Stomach (tissue), 9 donors: Measurements from ENCODE around the gene WDR27. TPM values are rescaled to one million over a fixed set of nuclear protein-coding genes. Genes with fewer than 3 reads are reported as not detected.

Source experiments
- DNase-seq, 2 donors: peaks; one replicate each; pipeline versions ENCODE4 v3.0.0 to v3.0.0-alpha.2; 2013 to 2019
- H3K27ac ChIP-seq, 5 donors: fragments of 200-600 bp in 4 of 5; sonication (generic) in 4 of 5; one replicate each; pipeline ENCODE4 v1.5.1; 2013 to 2019; ENCODE audit warnings: mild to moderate bottlenecking in 1 of 5, moderate library complexity in 1 of 5
- H3K27me3 ChIP-seq, 3 donors: fragments of 200-600 bp; sonication (generic); one replicate each; pipeline ENCODE4 v1.5.1; 2017 to 2019; ENCODE audit warnings: mixed run types in 1 of 3
- H3K36me3 ChIP-seq, 4 donors: fragments of 200-600 bp; sonication (generic); 1 replicate in 3 of 4; 2 replicates in 1 of 4; pipeline ENCODE4 v1.5.1; 2016 to 2019
- H3K4me1 ChIP-seq, 4 donors: fragments of 200-600 bp; sonication (generic); one replicate each; pipeline ENCODE4 v1.5.1; 2016 to 2019
- H3K4me3 ChIP-seq, 4 donors: fragments of 200-600 bp; sonication (generic) in 3 of 4; one replicate each; pipeline ENCODE4 v1.5.1; 2016 to 2019; ENCODE audit warnings: mild to moderate bottlenecking in 1 of 4
- H3K9me3 ChIP-seq, 4 donors: fragments of 200-600 bp; sonication (generic); one replicate each; pipeline ENCODE4 v1.5.1; 2016 to 2019
- CTCF ChIP-seq, 7 experiments: fragments of 450-650 bp in 4 of 7; fragments of 200-600 bp in 3 of 7; sonication (generic) in 3 of 7; IDR thresholded peaks; one replicate each; pipeline ENCODE4 v1.5.1; 2016 to 2019; ENCODE audit warnings: antibody characterized with exemption in 7 of 7, control low read depth in 2 of 7, mild to moderate bottlenecking in 1 of 7
- EP300 ChIP-seq: sonication (generic); formaldehyde crosslinking; IDR thresholded peaks from one replicate; pipeline ENCODE4 v1.6.1; 2017; ENCODE audit warnings: antibody characterized with exemption
- POLR2A ChIP-seq, 4 donors: fragments of 450-650 bp; IDR thresholded peaks; one replicate each; pipeline ENCODE4 v1.6.1; 2016; ENCODE audit warnings: antibody characterized with exemption in 4 of 4, control low read depth in 2 of 4, mild to moderate bottlenecking in 1 of 4, moderate library complexity in 1 of 4
- POLR2AphosphoS5 ChIP-seq, 3 donors: sonication (generic); formaldehyde crosslinking; IDR thresholded peaks; one replicate each; pipeline ENCODE4 v1.6.1; 2016; ENCODE audit warnings: antibody characterized with exemption in 3 of 3
- WGBS, 5 donors: extraction: QIAGEN DNeasy Blood & Tissue Kit in 3 of 5; methylation state at CpG; one replicate each; pipeline versions ENCODE4 v1.1.5 to v1.1.7; 2013 to 2018; 5-methylcytosine and 5-hydroxymethylcytosine counted together
- intact Hi-C: fragments of 100-400 bp; cut with DNase I; formaldehyde crosslinking; loops from one replicate; pipeline ENCODE4 v1.15.1; 2023; ENCODE audit warnings: low total_unique reads
- polyA plus RNA-seq, 3 donors: library from polyadenylated mRNA; stranded (reverse); fragments of 200-250 nt; gene quantifications; one replicate each; pipeline ENCODE4 v1.2.3, GENCODE V29; 2013
- total RNA-seq, 5 donors: library from RNA; depleted of rRNA; stranded (reverse); fragments of >200 nt; gene quantifications; one replicate each; pipeline versions ENCODE4 v1.1.0 to v1.2.3, GENCODE V29; 2014 to 2016
- donor health status: healthy with polysubstance abuse.
- donor health status: Bipolar disorder and iron deficiency.
- donor health status: healthy.

Gene WDR27
- total and polyA plus RNA-seq, 8 donors = 4.9 to 271 (median 39.9) TPM

- TF ChIP-seq EP300 (no peak), CTCF (IDR thresholded peaks at IDR 0.05) (no peak), POLR2A (IDR thresholded peaks at IDR 0.05) (no peak), POLR2AphosphoS5 (IDR thresholded peaks at IDR 0.05) (no peak)
- DNase-seq = no peak
- WGBS, 5 donors = 40 to 71% (median 55%) methylated on average over 10 to 12 of the region's 12 CpGs
- intact Hi-C loops = no loop called here
- peak overlapping the region; percentile 1 to 88 (median 86) for H3K27ac ChIP-seq
- H3K4me1 ChIP-seq = peaks cover 7 to 54% (median 24%) of the 10 kb centered on the region in 4 donors
- no peak overlapping the region for H3K4me3 ChIP-seq
- no peaks in the 10 kb centered on the region for H3K27me3 ChIP-seq
- no peaks in the 10 kb centered on the region for H3K36me3 ChIP-seq
- no peaks in the 10 kb centered on the region for H3K9me3 ChIP-seq
These were observed 251.7 kb downstream of the WDR27 start for GRCh38 chr6:169450097-169450496.

- Histone ChIP-seq H3K27me3 (no peaks in the 10 kb centered on the region), H3K36me3 (no peaks in the 10 kb centered on the region), H3K27ac (no peak overlapping the region), H3K4me3 (no peak overlapping the region), H3K9me3 (no peaks in the 10 kb centered on the region), H3K4me1 (peaks cover 7 to 45% (median 22%) of the 10 kb centered on the region in 4 donors)
- intact Hi-C loops = no loop called here
- TF ChIP-seq CTCF (IDR thresholded peaks at IDR 0.05) (no peak), POLR2AphosphoS5 (IDR thresholded peaks at IDR 0.05) (no peak), EP300 (no peak), POLR2A (IDR thresholded peaks at IDR 0.05) (no peak)
- DNase-seq = no peak
- 58 to 77% (median 76%) methylated on average over 5 to 6 of the region's 6 CpGs for WGBS, 5 donors
These were observed 252.6 kb downstream of the WDR27 start for GRCh38 chr6:169449221-169449620.

- Histone ChIP-seq H3K27ac (peak overlapping the region; percentile 42 to 63 (median 55)), H3K36me3 (no peaks in the 10 kb centered on the region), H3K27me3 (no peaks in the 10 kb centered on the region), H3K4me3 (peak overlapping the region in 3 of 4 donors; percentile 18 to 27 (median 22)), H3K4me1 (peaks cover 0 to 21% (median 11%) of the 10 kb centered on the region in 4 donors), H3K9me3 (no peaks in the 10 kb centered on the region)
- DNase-seq = peak; percentile 56 to 86
- WGBS, 5 donors = 39 to 66% (median 48%) methylated on average over 23 to 27 of the region's 27 CpGs
- no peak for TF ChIP-seq POLR2AphosphoS5 (IDR thresholded peaks at IDR 0.05)
- TF ChIP-seq EP300 = no peak
- no peak for TF ChIP-seq POLR2A (IDR thresholded peaks at IDR 0.05)
- TF ChIP-seq CTCF (IDR thresholded peaks at IDR 0.05) = no peak
- intact Hi-C loops = no loop called here
These were observed 255.9 kb downstream of the WDR27 start for GRCh38 chr6:169445661-169446581.

GRCh38 chr6:169445227-169445626 lies 256.6 kb downstream of the WDR27 start:
- Histone ChIP-seq H3K9me3 (no peaks in the 10 kb centered on the region), H3K36me3 (no peaks in the 10 kb centered on the region), H3K27ac (peak overlapping the region in 3 of 5 donors; percentile 37 to 55 (median 45)), H3K4me3 (no peak overlapping the region), H3K27me3 (no peaks in the 10 kb centered on the region), H3K4me1 (peaks cover 0 to 16% (median 7%) of the 10 kb centered on the region in 4 donors)
- DNase-seq = no peak
- intact Hi-C loops = no loop called here
- TF ChIP-seq CTCF (IDR thresholded peaks at IDR 0.05) = no peak
- no peak for TF ChIP-seq POLR2AphosphoS5 (IDR thresholded peaks at IDR 0.05)
- TF ChIP-seq EP300 = no peak
- TF ChIP-seq POLR2A (IDR thresholded peaks at IDR 0.05) = no peak
- 58 to 75% (median 62%) methylated on average over 7 of the region's 7 CpGs for WGBS, 5 donors
